ENCODE measurements around the gene ADAMTS1.
A peak's percentile ranks its signal among the peaks of the same experiment; 100 is the strongest.

The ADAMTS1 gene

GRCh38 chr21:26846036-26846931 is 1.1 kb upstream of the ADAMTS1 start:
- TF ChIP-seq ISL1 (CRISPR knock-in tag; IDR thresholded peaks at IDR 0.05) = no peak
- peak; percentile 27 for ATAC-seq

- TF ChIP-seq TSHZ2 (CRISPR knock-in tag; IDR thresholded peaks at IDR 0.05) (0 out of 2 replicates have a peak, but pooled peaks have one; percentile 11), CSDC2 (CRISPR knock-in tag; IDR thresholded peaks at IDR 0.05) (no peak)
Measured at GRCh38 chr21:26845759-26846035, 488 bp upstream of the ADAMTS1 start.

GRCh38 chr21:26844258-26845065 is 747 bp downstream of the ADAMTS1 start:
- peak; percentile 46 for ATAC-seq
- TF ChIP-seq CSDC2 (CRISPR knock-in tag; IDR thresholded peaks at IDR 0.05) (no peak), ZNF565 (CRISPR knock-in tag; conservative IDR thresholded peaks at IDR 0.05; ENCODE audit: low read depth) (no peak), TOX (CRISPR knock-in tag; IDR thresholded peaks at IDR 0.05; ENCODE audit: borderline replicate concordance) (no peak), ZNF70 (CRISPR knock-in tag; IDR thresholded peaks at IDR 0.05) (no peak), ESRRG (CRISPR knock-in tag; IDR thresholded peaks at IDR 0.05) (no peak), CSRNP3 (CRISPR knock-in tag; IDR thresholded peaks at IDR 0.05) (no peak), SNAI2 (CRISPR knock-in tag; IDR thresholded peaks at IDR 0.05) (no peak), GLIS3 (CRISPR knock-in tag; IDR thresholded peaks at IDR 0.05) (no peak), RARB (CRISPR knock-in tag; IDR thresholded peaks at IDR 0.05) (no peak), ARNTL (CRISPR knock-in tag; IDR thresholded peaks at IDR 0.05; ENCODE audit: borderline replicate concordance, low read depth) (no peak), TSHZ2 (CRISPR knock-in tag; IDR thresholded peaks at IDR 0.05) (no peak), TCF4 (CRISPR knock-in tag; IDR thresholded peaks at IDR 0.05; ENCODE audit: borderline replicate concordance) (no peak), POU6F1 (CRISPR knock-in tag; IDR thresholded peaks at IDR 0.05; ENCODE audit: borderline replicate concordance, low read depth) (no peak), OSR1 (CRISPR knock-in tag; IDR thresholded peaks at IDR 0.05) (no peak), ZFP30 (CRISPR knock-in tag; IDR thresholded peaks at IDR 0.05) (no peak), ZFP3 (CRISPR knock-in tag; IDR thresholded peaks at IDR 0.05) (no peak), ZC3H10 (CRISPR knock-in tag; IDR thresholded peaks at IDR 0.05) (no peak), ZNF8 (CRISPR knock-in tag; IDR thresholded peaks at IDR 0.05) (no peak), BACH2 (CRISPR knock-in tag; IDR thresholded peaks at IDR 0.05; ENCODE audit: borderline replicate concordance) (no peak), PPARA (CRISPR knock-in tag; IDR thresholded peaks at IDR 0.05; ENCODE audit: borderline replicate concordance) (no peak)

More at GRCh38 chr21:26845759-26846035, 488 bp upstream of the ADAMTS1 start:
- ATAC-seq = peak; percentile 10
